ENCODE results near the gene SOX9.
"Not testable (repeated sequence)": the region's sequence is repeated elsewhere in the genome, so short reads cannot be mapped to it uniquely, and the experiment has no call there.

Gene SOX9

DNA sequence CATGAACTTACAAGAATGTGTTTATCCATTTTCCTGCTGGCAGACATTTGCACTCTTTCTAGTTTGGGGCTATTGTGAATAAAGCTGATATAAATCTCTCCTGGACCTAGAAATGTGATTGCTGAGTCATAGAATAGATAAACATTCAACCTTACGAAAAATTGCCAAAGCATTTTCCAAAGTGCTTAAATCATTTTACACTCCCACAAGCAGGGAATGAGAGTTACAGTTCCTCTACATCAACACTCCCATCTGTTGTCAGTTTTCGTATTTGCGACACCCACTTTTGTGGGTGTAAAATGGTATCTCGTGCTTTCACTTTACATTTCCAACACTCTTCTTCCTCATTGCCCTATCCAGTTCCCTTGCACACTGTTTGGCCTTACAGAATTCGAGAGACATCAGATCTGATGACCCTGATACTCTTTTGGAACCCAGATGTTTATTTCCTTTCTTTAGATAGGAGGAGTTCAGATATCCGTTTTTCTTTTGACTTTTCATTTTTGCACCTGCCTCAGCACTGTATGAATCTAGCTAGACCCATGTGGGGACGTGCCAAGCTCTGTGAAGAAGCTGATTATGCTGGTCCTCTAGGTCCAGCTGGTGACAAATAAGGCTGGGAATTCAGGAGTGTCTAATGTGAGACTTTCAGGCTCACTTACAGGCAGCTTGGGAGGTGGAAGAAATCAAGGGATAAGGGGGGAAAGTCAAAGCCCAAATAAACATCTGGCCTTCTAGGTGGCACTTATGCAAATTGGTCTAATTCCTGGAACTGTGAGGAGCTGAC lies 14.0 kb downstream of the SOX9 start:
- Histone ChIP-seq H3K27me3 (ENCODE audit: low read depth, low read length) (no peaks in the 10 kb centered on the region), H3K4me1 (ENCODE audit: control insufficient read depth in 1 of 2, insufficient read depth in 2 of 2, low read length in 2 of 2) (no peaks in the 10 kb centered on the region), H3K9me3 (ENCODE audit: control insufficient read depth in 1 of 2, low read length in 2 of 2) (no peaks in the 10 kb centered on the region), H3K4me3 (ENCODE audit: low read depth in 1 of 2, low read length in 2 of 2) (no peak overlapping the region), H3K36me3 (ENCODE audit: control insufficient read depth in 1 of 2, insufficient read depth in 2 of 2, low read length in 2 of 2) (no peaks in the 10 kb centered on the region), H3K27ac (ENCODE audit: low read length) (no peak overlapping the region)

DNA sequence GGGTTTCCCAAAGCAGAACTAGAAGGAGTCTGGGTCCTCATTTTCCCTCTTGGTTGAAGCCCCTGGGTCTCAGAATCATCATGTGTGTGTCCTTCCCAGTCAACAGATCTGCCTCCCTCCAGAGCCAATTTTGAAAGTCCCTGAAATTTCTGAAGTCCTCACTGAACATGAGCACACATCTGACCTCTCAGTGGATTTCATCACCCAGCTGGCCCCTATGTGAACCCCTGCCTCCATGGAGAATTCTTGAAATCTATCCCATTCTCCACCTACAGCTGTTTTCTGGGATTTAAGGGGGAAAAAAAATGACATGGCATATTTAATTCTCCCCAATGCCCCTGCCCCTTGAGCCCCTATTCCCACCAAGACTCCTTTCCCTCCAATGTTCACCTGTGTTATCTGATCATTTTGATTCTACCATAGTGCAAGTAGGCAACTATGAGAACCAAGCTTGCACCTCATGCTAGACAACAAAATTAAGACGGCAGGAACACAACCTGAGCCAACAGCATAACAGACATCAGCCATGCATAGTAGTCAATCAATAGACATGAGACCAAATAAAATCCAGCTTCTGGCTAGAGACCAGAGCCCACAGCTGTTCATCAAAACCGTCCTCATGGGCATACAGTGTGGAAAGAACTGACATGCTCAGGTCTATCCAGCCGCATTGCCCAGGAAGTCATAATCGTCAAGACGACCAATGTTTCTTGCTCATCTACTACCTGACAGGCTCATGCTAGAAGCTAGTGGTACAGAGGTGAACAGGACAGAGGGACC lies 14.9 kb downstream of the SOX9 start:
- H3K4me3 ChIP-seq (ENCODE audit: low read depth in 1 of 2, low read length in 2 of 2) = no peak overlapping the region
- no peaks in the 10 kb centered on the region for H3K9me3 ChIP-seq (ENCODE audit: control insufficient read depth in 1 of 2, low read length in 2 of 2)
- no peaks in the 10 kb centered on the region for H3K36me3 ChIP-seq (ENCODE audit: control insufficient read depth in 1 of 2, insufficient read depth in 2 of 2, low read length in 2 of 2)
- H3K27me3 ChIP-seq (ENCODE audit: low read depth, low read length) = no peaks in the 10 kb centered on the region
- no peak overlapping the region for H3K27ac ChIP-seq (ENCODE audit: low read length)
- H3K4me1 ChIP-seq (ENCODE audit: control insufficient read depth in 1 of 2, insufficient read depth in 2 of 2, low read length in 2 of 2) = no peaks in the 10 kb centered on the region

DNA sequence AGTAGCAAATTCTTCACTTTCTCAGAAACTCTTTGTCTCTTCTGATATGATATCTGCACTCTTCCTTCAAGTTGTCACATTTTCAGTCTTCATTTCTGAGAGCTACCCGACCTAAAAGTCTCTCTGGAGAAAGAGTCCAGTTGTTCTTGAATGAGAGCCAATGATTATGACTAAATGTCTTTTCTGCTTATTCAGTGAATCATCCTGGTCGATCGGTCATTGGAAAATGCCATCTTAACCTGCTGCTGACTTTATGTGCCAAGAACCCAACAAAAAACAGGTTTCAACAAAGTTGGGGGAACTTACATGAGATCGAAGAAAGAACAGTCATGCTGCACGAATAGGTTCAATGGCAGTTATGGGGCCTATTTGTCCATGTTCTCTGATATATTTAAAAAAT lies 15.9 kb downstream of the SOX9 start:
- no peaks in the 10 kb centered on the region for H3K27me3 ChIP-seq (ENCODE audit: low read depth, low read length)
- H3K4me3 ChIP-seq (ENCODE audit: low read depth in 1 of 2, low read length in 2 of 2) = no peak overlapping the region
- no peaks in the 10 kb centered on the region for H3K36me3 ChIP-seq (ENCODE audit: control insufficient read depth in 1 of 2, insufficient read depth in 2 of 2, low read length in 2 of 2)
- H3K4me1 ChIP-seq (ENCODE audit: control insufficient read depth in 1 of 2, insufficient read depth in 2 of 2, low read length in 2 of 2) = no peaks in the 10 kb centered on the region
- no peaks in the 10 kb centered on the region for H3K9me3 ChIP-seq (ENCODE audit: control insufficient read depth in 1 of 2, low read length in 2 of 2)
- H3K27ac ChIP-seq (ENCODE audit: low read length) = no peak overlapping the region

DNA sequence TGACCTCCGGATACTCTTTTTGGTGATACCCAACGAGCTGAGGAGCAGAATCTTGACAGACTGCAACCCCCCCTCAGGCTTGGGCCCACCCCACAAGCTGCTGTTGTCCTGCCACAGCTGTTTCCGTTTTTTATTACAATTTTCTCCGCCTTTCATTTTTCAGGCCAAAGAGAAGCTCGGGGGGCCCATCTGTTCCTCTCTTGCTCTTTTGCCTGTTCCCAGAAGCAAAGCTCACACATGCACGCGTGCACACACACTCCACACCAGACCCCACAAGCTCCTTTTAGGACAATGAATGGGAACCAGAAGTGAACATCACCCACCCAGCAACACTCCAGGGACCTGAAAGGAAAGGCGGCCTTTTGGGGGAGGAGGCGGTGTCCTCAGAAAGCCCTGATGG lies 16.3 kb downstream of the SOX9 start:
- Histone ChIP-seq H3K4me1 (ENCODE audit: control insufficient read depth in 1 of 2, insufficient read depth in 2 of 2, low read length in 2 of 2) (no peaks in the 10 kb centered on the region), H3K4me3 (ENCODE audit: low read depth in 1 of 2, low read length in 2 of 2) (no peak overlapping the region), H3K27me3 (ENCODE audit: low read depth, low read length) (no peaks in the 10 kb centered on the region), H3K36me3 (ENCODE audit: control insufficient read depth in 1 of 2, insufficient read depth in 2 of 2, low read length in 2 of 2) (no peaks in the 10 kb centered on the region), H3K27ac (ENCODE audit: low read length) (no peak overlapping the region), H3K9me3 (ENCODE audit: control insufficient read depth in 1 of 2, low read length in 2 of 2) (no peaks in the 10 kb centered on the region)

DNA sequence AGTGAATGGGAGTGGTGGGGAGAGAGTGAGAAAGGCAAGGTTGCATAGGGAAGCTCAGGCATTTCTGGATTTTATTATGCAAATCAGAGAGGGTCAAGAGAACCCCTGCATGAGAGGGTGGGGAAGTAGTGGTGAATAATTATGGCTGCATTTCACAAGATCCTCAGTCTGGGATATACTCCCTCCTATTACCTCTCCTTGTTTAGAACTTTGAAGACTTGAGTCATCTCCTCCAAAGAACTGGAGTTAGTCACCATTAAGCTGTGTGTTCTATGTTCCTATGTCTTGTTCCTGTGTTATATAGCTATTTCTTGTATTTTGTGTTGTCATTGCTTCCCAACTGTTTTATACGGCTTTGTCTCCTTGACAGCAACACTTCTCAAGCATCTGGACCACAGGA lies 18.4 kb downstream of the SOX9 start:
- Histone ChIP-seq H3K27ac (ENCODE audit: low read length) (no peak overlapping the region), H3K4me3 (ENCODE audit: low read depth in 1 of 2, low read length in 2 of 2) (no peak overlapping the region), H3K36me3 (ENCODE audit: control insufficient read depth in 1 of 2, insufficient read depth in 2 of 2, low read length in 2 of 2) (no peaks in the 10 kb centered on the region), H3K27me3 (ENCODE audit: low read depth, low read length) (no peaks in the 10 kb centered on the region), H3K4me1 (ENCODE audit: control insufficient read depth in 1 of 2, insufficient read depth in 2 of 2, low read length in 2 of 2) (no peaks in the 10 kb centered on the region), H3K9me3 (ENCODE audit: control insufficient read depth in 1 of 2, low read length in 2 of 2) (no peaks in the 10 kb centered on the region)

DNA sequence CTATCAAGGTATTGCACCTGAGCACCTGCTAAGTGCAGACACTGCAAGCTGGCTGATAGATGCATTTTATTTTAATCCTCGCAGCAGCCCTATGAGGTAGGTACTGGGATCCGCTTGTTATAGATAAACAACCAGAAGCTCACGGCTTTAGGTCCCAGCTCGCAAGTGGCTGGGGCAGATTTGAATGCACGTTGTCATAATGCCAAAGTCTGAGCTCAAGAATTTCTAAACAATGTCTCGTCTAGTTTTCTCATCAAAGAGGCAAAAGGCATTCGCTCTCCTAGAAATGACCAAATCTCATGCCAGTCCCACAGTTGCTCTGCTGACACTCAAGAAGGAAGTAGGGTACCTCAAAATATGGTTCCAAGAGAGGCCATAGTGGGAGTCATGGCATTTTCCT lies 20.5 kb downstream of the SOX9 start:
- H3K36me3 ChIP-seq (ENCODE audit: control insufficient read depth in 1 of 2, insufficient read depth in 2 of 2, low read length in 2 of 2) = no peaks in the 10 kb centered on the region
- no peaks in the 10 kb centered on the region for H3K27me3 ChIP-seq (ENCODE audit: low read depth, low read length)

DNA sequence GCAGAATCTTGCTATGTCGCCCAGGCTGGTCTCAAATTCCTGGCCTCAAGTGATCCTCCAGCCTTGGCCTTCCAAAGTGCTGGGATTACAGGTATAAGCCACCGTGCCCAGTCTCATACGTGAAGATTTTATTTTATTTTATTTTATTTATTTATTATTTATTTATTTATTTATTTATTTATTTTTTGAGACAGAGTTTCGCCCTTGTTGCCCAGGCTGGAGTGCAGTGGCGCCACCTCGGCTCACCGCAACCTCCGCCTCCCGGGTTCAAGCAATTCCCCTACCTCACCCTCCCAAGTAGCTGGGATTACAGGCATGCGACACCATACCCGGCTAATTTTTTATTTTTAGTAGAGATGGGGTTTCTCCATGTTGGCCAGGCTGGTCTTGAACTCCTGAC lies 21.3 kb downstream of the SOX9 start:
- not testable (repeated sequence) for H3K4me1 ChIP-seq (ENCODE audit: control insufficient read depth in 1 of 2, insufficient read depth in 2 of 2, low read length in 2 of 2); H3K36me3 ChIP-seq (ENCODE audit: control insufficient read depth in 1 of 2, insufficient read depth in 2 of 2, low read length in 2 of 2); H3K4me3 ChIP-seq (ENCODE audit: low read depth in 1 of 2, low read length in 2 of 2); H3K27ac ChIP-seq (ENCODE audit: low read length); H3K27me3 ChIP-seq (ENCODE audit: low read depth, low read length); H3K9me3 ChIP-seq (ENCODE audit: control insufficient read depth in 1 of 2, low read length in 2 of 2)

More for the DNA sequence above, 20.5 kb downstream of the SOX9 start:
- Histone ChIP-seq H3K27ac (ENCODE audit: low read length) (no peak overlapping the region), H3K4me3 (ENCODE audit: low read depth in 1 of 2, low read length in 2 of 2) (no peak overlapping the region), H3K4me1 (ENCODE audit: control insufficient read depth in 1 of 2, insufficient read depth in 2 of 2, low read length in 2 of 2) (no peaks in the 10 kb centered on the region), H3K9me3 (ENCODE audit: control insufficient read depth in 1 of 2, low read length in 2 of 2) (no peaks in the 10 kb centered on the region)

DNA sequence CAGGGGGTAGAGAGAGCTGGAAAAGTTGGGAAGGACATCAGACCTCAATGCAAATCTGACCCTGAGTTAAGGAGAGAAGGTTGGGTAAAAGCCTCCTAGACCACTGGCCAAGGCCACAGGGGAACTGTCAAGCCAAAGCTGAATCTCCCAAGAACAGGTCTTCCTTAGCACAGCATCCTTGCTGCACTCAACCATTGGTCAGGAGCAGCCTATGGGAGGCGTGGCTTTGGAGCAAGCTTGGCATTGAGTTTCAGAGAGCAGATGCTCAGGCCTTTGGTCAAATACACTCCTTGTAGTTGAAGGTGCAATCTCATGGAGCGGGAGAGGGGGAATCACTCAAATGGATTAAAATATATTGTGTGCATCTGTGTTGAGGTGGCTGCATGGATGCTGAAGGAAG lies 21.8 kb downstream of the SOX9 start:
- no peaks in the 10 kb centered on the region for H3K4me1 ChIP-seq (ENCODE audit: control insufficient read depth in 1 of 2, insufficient read depth in 2 of 2, low read length in 2 of 2)
- H3K4me3 ChIP-seq (ENCODE audit: low read depth in 1 of 2, low read length in 2 of 2) = no peak overlapping the region
- no peaks in the 10 kb centered on the region for H3K27me3 ChIP-seq (ENCODE audit: low read depth, low read length)
- no peaks in the 10 kb centered on the region for H3K36me3 ChIP-seq (ENCODE audit: control insufficient read depth in 1 of 2, insufficient read depth in 2 of 2, low read length in 2 of 2)
- no peak overlapping the region for H3K27ac ChIP-seq (ENCODE audit: low read length)
- no peaks in the 10 kb centered on the region for H3K9me3 ChIP-seq (ENCODE audit: control insufficient read depth in 1 of 2, low read length in 2 of 2)

DNA sequence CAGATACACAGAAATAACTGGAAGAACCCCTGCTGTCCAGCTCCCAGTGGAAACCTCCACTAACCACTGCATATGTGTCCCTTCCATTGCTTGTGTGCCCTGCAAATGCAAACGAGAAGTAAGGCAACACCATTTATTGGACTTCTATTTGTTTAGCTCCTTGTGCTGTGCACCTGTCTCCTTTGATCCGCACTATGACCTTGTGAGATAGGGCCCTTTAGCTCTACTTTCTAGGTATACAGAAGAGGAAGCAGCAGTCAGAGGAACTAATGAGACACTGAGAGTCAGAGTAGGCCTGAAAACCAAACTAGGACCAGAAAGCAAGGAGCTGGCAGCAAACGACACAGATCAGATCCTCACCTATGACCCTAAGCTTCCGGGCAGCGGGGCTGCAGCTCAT lies 22.4 kb downstream of the SOX9 start:
- Histone ChIP-seq H3K27me3 (ENCODE audit: low read depth, low read length) (no peaks in the 10 kb centered on the region), H3K4me3 (ENCODE audit: low read depth in 1 of 2, low read length in 2 of 2) (no peak overlapping the region), H3K4me1 (ENCODE audit: control insufficient read depth in 1 of 2, insufficient read depth in 2 of 2, low read length in 2 of 2) (no peaks in the 10 kb centered on the region), H3K27ac (ENCODE audit: low read length) (no peak overlapping the region), H3K9me3 (ENCODE audit: control insufficient read depth in 1 of 2, low read length in 2 of 2) (no peaks in the 10 kb centered on the region), H3K36me3 (ENCODE audit: control insufficient read depth in 1 of 2, insufficient read depth in 2 of 2, low read length in 2 of 2) (no peaks in the 10 kb centered on the region)

DNA sequence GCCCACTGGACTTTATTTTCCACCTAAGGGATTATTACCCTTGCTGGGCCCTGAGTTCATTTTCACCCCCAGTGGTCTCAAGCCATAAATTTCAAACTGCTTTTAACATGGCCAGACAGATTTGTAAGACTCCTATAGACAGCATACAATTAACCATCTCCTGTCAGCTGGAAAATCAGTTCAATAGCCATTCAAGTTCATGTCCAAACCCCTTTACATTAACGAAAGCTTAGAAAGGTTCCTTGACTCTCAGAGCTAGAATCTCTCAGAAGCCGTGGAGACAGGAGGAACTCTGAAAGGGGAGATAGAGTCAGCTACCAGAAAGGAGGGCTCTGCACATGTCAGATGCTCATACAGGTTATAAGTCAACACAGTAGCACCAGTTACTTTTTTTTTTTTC lies 23.3 kb downstream of the SOX9 start:
- Histone ChIP-seq H3K36me3 (ENCODE audit: control insufficient read depth in 1 of 2, insufficient read depth in 2 of 2, low read length in 2 of 2) (no peaks in the 10 kb centered on the region), H3K9me3 (ENCODE audit: control insufficient read depth in 1 of 2, low read length in 2 of 2) (no peaks in the 10 kb centered on the region), H3K4me1 (ENCODE audit: control insufficient read depth in 1 of 2, insufficient read depth in 2 of 2, low read length in 2 of 2) (no peaks in the 10 kb centered on the region), H3K27me3 (ENCODE audit: low read depth, low read length) (no peaks in the 10 kb centered on the region), H3K27ac (ENCODE audit: low read length) (no peak overlapping the region), H3K4me3 (ENCODE audit: low read depth in 1 of 2, low read length in 2 of 2) (no peak overlapping the region)

DNA sequence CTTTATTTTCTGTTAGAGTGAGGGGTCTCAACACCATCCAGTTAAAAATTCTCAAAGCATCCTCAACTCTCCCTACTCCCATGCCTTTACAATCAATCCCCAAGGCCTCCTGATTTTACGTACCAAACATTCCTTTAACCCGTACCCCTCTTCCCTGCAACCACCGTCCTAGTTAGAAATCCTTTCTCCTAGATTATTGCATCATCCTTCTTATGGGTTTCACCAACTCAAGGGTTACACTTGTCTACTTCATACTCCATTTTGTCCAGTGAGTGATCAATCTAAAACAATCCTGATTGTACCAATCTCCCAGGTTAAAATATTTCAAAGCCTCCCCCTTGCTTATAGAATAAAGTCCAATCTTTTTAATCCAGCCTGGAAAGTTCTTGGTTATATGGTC lies 24.7 kb downstream of the SOX9 start:
- Histone ChIP-seq H3K27me3 (ENCODE audit: low read depth, low read length) (no peaks in the 10 kb centered on the region), H3K36me3 (ENCODE audit: control insufficient read depth in 1 of 2, insufficient read depth in 2 of 2, low read length in 2 of 2) (no peaks in the 10 kb centered on the region), H3K27ac (ENCODE audit: low read length) (no peak overlapping the region), H3K9me3 (ENCODE audit: control insufficient read depth in 1 of 2, low read length in 2 of 2) (no peaks in the 10 kb centered on the region), H3K4me1 (ENCODE audit: control insufficient read depth in 1 of 2, insufficient read depth in 2 of 2, low read length in 2 of 2) (no peaks in the 10 kb centered on the region), H3K4me3 (ENCODE audit: low read depth in 1 of 2, low read length in 2 of 2) (no peak overlapping the region)

All from muscle layer of duodenum (tissue), 2 donors.